Amygdala (tissue), 56 donors: Measurements from ENCODE around the gene TFB1M.
A peak's percentile ranks its signal among the peaks of the same experiment; 100 is the strongest.
"Not testable (repeated sequence)": the region's sequence is repeated elsewhere in the genome, so short reads cannot be mapped to it uniquely, and the experiment has no call there.

ENCODE experiments used
- DNase-seq, 56 donors: peaks; one replicate each; lab custom pipeline; 2025; lab: John Stamatoyannopoulos, UW

The TFB1M gene

GRCh38 chr6:155330133-155330734 is 15.9 kb upstream of the TFB1M start:
- no peak for DNase-seq

GRCh38 chr6:155329460-155330132 is 15.3 kb upstream of the TFB1M start:
- DNase-seq: no peak

- DNase-seq: no peak
These were observed 14.5 kb upstream of the TFB1M start for GRCh38 chr6:155328539-155329459.

- no peak for DNase-seq
These were observed 13.8 kb upstream of the TFB1M start for GRCh38 chr6:155328074-155328538.

GRCh38 chr6:155327326-155328073 is 13.2 kb upstream of the TFB1M start:
- peak in 28 of 56 donors; percentile 1 to 63 (median 10) for DNase-seq

- no peak for DNase-seq
These were observed 11.6 kb upstream of the TFB1M start for GRCh38 chr6:155325700-155326516.

GRCh38 chr6:155324993-155325392 is 10.7 kb upstream of the TFB1M start:
- DNase-seq: no peak

DNA sequence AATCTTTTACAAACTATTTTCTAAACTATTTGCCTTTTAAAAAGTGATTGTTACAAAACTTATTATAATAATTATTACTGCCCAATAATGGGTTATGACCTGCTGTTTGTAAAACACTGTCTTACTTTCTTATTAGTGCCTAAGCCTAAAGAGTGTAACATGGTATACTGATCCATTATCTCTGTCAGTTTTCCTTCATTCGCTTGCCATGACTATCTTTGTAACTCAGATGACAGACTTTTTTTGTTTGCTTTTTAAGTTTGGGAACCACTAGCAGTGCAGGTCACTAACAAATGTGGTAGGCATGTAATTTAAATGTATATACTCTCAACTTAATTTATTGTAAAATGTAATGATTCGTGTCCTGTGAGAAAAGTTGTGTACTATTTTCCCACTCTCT is 9.9 kb upstream of the TFB1M start:
- DNase-seq: no peak

GRCh38 chr6:155319902-155320301 is 5.6 kb upstream of the TFB1M start:
- DNase-seq: peak in 4 of 56 donors; percentile 1 to 34 (median 8)

DNA sequence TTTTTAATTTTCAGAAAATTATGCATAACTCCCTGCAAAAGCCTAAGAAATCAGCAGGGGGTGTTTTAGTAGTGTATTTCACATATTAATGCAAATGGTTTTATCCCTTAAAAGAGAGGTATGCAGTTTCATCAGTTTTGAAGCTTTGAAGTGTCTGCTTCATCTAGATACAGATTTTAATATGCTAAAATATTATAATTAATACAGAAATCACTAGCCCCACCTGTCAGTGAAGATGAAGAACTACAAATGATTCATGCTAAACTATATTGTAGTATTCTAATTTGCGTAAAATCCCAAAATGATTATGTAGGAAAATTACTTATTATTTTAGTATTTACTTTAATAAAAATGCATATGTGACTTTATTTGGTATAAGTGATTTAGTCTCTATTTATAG is 2.9 kb upstream of the TFB1M start:
- no peak for DNase-seq

DNA sequence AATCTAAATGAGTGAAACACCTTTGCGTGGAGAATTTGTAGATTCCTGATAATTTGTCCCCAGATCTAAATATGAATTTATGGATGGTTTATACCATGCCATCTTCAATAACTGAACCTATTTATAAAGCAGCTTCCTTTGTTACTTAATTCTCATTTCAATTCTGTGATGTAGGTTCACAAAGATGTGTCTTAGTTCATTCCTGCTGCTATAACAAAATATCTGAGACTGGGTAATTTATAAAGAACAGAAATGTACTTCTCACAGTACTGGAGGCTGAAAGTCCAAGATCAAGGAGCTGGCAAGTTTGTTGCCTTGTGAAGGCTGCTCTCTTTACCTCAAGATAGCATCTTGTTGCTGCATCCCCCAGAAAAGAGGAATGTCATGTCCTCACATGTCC is 2.1 kb upstream of the TFB1M start:
- no peak for DNase-seq

- DNase-seq: no peak
These were observed 1.2 kb upstream of the TFB1M start for GRCh38 chr6:155315516-155315871.

DNA sequence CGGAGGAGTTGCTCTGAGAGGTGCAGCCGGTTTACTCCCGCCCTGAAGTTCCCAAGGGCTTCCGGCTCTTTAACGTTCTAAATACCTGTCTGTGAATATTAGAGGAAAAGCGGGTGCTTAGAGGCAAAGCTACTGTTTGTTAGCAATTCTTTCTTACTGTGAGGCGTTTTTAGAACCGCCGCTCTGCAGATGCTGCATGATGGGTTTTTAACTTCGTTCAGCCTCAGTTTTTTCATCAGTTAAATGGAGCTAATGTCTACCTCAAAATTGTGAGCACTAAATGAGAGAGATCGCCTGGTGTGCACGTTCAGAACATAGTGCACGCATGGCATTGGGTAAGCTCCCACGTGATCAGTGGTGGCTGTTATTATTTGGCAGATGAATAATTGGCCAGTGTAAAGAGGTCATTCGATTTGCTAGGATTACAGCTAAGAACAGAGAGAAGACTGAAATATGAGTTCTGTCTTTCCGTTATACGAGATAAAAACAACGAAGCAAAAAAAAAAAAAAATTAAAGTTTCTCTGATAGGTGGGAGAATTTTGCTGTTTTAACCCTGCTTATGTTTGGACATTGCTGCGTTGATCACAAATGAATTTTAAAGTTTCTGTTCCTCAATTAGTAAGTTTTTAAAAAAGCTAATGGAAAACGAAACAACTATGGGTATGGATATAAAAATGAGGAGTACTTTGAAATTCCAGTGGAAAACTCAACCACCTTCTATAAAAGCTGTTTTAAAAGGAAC is 660 bp upstream of the TFB1M start:
- DNase-seq: peak in 20 of 56 donors; percentile 4 to 71 (median 44)

GRCh38 chr6:155313602-155314091 is 637 bp downstream of the TFB1M start:
- no peak for DNase-seq

DNA sequence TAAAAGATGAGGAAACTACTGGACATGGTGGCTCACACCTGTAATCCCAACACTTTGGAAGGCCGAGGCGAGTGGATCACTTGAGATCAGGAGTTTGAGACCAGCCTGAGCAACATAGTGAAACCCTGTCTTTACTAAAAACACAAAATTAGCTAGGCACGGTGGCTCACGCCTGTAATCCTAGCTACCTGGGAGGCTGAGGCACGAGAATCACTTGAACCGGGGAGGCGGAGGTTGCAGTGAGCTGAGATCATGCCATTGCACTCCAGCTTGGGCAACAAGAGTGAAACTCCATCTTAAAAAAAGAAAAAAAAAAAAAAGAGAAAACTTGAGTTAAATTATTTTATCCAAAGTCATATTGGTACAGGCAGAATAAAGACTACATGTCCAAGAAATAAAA is 1.3 kb downstream of the TFB1M start:
- DNase-seq: not testable (repeated sequence)

DNA sequence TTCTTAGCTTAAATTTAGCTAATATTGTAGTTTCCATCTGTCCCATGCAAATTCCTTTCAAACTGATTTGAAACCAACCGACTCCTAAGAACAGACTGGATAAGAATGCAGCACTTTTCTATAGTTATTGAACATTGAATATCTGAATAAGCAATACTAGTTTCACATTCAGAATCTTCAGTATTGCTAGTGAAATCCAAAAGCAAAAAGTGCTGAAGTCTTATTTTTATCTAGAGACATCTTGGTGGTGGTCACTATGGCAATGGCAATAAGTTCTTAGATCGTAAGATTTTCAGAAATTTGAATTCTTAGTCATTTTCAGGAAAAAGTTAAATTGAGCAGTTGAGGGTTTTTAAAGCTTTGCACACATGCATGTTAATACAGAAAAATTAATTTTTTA is 2.7 kb downstream of the TFB1M start:
- DNase-seq: no peak

GRCh38 chr6:155311086-155311485 is 3.2 kb downstream of the TFB1M start:
- no peak for DNase-seq

- no peak for DNase-seq
These were observed 3.7 kb downstream of the TFB1M start for GRCh38 chr6:155310596-155310995.

DNA sequence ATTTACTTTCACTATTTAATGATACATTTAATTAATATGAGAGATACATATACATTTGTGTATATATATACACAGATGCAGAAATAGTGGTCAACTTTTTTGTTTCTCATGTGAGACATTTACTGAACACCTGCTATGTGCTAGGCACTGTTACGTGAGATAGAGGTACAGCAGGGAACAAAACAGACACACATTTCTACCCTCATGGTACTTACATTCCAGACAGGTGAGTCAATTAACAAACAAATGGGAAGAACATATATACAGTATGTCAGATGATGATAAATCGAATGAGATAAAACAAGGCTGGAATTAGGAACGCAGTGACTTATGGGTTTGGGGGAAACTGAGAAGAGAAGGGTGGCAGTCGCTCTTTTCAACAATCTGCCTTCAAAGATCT is 5.1 kb downstream of the TFB1M start:
- DNase-seq: no peak
